ENCODE results near the gene EPG5. TPM values are rescaled to one million over a fixed set of nuclear protein-coding genes. Genes with fewer than 3 reads are reported as not detected.

The EPG5 gene
- polyA plus RNA-seq, 1 experiment: 37.8 TPM

- peaks cover 5% of the 10 kb centered on the region for H3K36me3 ChIP-seq (ENCODE audit: control insufficient read depth, insufficient read depth, low read length)
- TF ChIP-seq, protein P1, sequence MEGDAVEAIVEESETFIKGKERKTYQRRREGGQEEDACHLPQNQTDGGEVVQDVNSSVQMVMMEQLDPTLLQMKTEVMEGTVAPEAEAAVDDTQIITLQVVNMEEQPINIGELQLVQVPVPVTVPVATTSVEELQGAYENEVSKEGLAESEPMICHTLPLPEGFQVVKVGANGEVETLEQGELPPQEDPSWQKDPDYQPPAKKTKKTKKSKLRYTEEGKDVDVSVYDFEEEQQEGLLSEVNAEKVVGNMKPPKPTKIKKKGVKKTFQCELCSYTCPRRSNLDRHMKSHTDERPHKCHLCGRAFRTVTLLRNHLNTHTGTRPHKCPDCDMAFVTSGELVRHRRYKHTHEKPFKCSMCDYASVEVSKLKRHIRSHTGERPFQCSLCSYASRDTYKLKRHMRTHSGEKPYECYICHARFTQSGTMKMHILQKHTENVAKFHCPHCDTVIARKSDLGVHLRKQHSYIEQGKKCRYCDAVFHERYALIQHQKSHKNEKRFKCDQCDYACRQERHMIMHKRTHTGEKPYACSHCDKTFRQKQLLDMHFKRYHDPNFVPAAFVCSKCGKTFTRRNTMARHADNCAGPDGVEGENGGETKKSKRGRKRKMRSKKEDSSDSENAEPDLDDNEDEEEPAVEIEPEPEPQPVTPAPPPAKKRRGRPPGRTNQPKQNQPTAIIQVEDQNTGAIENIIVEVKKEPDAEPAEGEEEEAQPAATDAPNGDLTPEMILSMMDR (IDR thresholded peaks at IDR 0.05; ENCODE audit: insufficient read depth, low read depth, low read length): no peak
- POLR2A ChIA-PET: no interaction called here
- CTCF ChIA-PET: interaction anchor here (0.6 to 1.8 kb wide), 3 partner anchors 25 to 153 kb away, joined by 3 to 4 read pairs (median 3); no protein-coding TSS in a partner anchor
- no peak for DNase-seq (ENCODE audit: low read depth)
- no peaks in the 10 kb centered on the region for H3K27me3 ChIP-seq (ENCODE audit: control insufficient read depth, insufficient read depth, low read length)
- H3K4me3 ChIP-seq (ENCODE audit: low read depth, low read length): no peak overlapping the region
Observed at GRCh38 chr18:45874491-45875184, 92.5 kb downstream of the EPG5 start.

- ChIA-PET CTCF (interaction anchor here (3.1 kb wide), 1 partner anchor 8 kb away, joined by 21 read pairs; no protein-coding TSS in a partner anchor), POLR2A (no interaction called here)
- no peak for DNase-seq (ENCODE audit: low read depth)
- no peak overlapping the region for H3K4me3 ChIP-seq (ENCODE audit: low read depth, low read length)
- TF ChIP-seq, protein P1 (IDR thresholded peaks at IDR 0.05; ENCODE audit: insufficient read depth, low read depth, low read length): no peak
- peaks cover 8% of the 10 kb centered on the region for H3K36me3 ChIP-seq (ENCODE audit: control insufficient read depth, insufficient read depth, low read length)
- no peaks in the 10 kb centered on the region for H3K27me3 ChIP-seq (ENCODE audit: control insufficient read depth, insufficient read depth, low read length)
Observed at GRCh38 chr18:45871431-45872084, 95.6 kb downstream of the EPG5 start.

- no peak overlapping the region for H3K4me3 ChIP-seq (ENCODE audit: low read depth, low read length)
- ChIA-PET POLR2A (no interaction called here), CTCF (interaction anchor here (1.0 to 3.1 kb wide), 2 partner anchors 10 to 203 kb away, joined by 3 to 21 read pairs; no protein-coding TSS in a partner anchor)
- DNase-seq (ENCODE audit: low read depth): no peak
- no peaks in the 10 kb centered on the region for H3K27me3 ChIP-seq (ENCODE audit: control insufficient read depth, insufficient read depth, low read length)
- TF ChIP-seq, protein P1 (IDR thresholded peaks at IDR 0.05; ENCODE audit: insufficient read depth, low read depth, low read length): no peak
- peaks cover 13% of the 10 kb centered on the region for H3K36me3 ChIP-seq (ENCODE audit: control insufficient read depth, insufficient read depth, low read length)
Observed at GRCh38 chr18:45870419-45870818, 96.7 kb downstream of the EPG5 start.

- H3K27me3 ChIP-seq (ENCODE audit: control insufficient read depth, insufficient read depth, low read length): no peaks in the 10 kb centered on the region
- DNase-seq (ENCODE audit: low read depth): no peak
- no peak overlapping the region for H3K4me3 ChIP-seq (ENCODE audit: low read depth, low read length)
- ChIA-PET POLR2A (no interaction called here), CTCF (interaction anchor here (1.9 kb wide), 1 partner anchor 14 kb away, joined by 8 read pairs; no protein-coding TSS in a partner anchor)
- H3K36me3 ChIP-seq (ENCODE audit: control insufficient read depth, insufficient read depth, low read length): peaks cover 22% of the 10 kb centered on the region
- TF ChIP-seq, protein P1 (IDR thresholded peaks at IDR 0.05; ENCODE audit: insufficient read depth, low read depth, low read length): no peak
Observed at GRCh38 chr18:45865466-45865865, 101.7 kb downstream of the EPG5 start.

DNA sequence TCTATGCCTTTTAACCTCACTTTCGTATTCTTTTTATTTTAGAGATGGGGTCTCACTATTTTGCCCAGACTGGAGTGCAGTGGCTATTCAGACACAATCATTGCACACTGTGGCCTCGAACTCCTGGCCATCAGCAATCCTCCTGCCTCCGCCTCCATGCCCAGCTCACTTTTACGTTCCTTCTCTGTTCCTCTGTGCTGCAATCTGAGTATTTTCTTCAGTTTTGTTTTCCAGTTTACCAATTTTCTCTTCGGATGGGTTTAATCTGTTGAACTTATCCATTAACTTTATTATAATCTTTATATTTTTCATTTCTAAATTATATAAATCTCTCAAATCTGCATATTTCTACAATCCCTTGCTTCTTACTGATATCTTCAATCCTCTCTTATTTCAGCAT lies 103.0 kb downstream of the EPG5 start:
- ChIA-PET CTCF (interaction anchor here (1.0 to 1.4 kb wide), 2 partner anchors 16 to 24 kb away, joined by 3 to 4 read pairs; no protein-coding TSS in a partner anchor), POLR2A (no interaction called here)
- no peak for DNase-seq (ENCODE audit: low read depth)
- TF ChIP-seq, protein P1 (IDR thresholded peaks at IDR 0.05; ENCODE audit: insufficient read depth, low read depth, low read length): no peak
- Histone ChIP-seq H3K4me3 (ENCODE audit: low read depth, low read length) (no peak overlapping the region), H3K27me3 (ENCODE audit: control insufficient read depth, insufficient read depth, low read length) (no peaks in the 10 kb centered on the region), H3K36me3 (ENCODE audit: control insufficient read depth, insufficient read depth, low read length) (peaks cover 26% of the 10 kb centered on the region)

Measured in BJ (cell line).